GM19463 (cell line): ENCODE measurements around the gene GABBR2.

Experiments
- ATAC-seq: cut with Tn5 transposase; IDR thresholded peaks from one replicate; pipeline ENCODE4 v1.9.1; 2021; ENCODE audit warnings: mild to moderate bottlenecking, moderate library complexity; ENCODE audit not compliant: unreplicated experiment

The GABBR2 gene

GRCh38 chr9:98248737-98249474 lies 459.8 kb downstream of the GABBR2 start:
- no peak for ATAC-seq

DNA sequence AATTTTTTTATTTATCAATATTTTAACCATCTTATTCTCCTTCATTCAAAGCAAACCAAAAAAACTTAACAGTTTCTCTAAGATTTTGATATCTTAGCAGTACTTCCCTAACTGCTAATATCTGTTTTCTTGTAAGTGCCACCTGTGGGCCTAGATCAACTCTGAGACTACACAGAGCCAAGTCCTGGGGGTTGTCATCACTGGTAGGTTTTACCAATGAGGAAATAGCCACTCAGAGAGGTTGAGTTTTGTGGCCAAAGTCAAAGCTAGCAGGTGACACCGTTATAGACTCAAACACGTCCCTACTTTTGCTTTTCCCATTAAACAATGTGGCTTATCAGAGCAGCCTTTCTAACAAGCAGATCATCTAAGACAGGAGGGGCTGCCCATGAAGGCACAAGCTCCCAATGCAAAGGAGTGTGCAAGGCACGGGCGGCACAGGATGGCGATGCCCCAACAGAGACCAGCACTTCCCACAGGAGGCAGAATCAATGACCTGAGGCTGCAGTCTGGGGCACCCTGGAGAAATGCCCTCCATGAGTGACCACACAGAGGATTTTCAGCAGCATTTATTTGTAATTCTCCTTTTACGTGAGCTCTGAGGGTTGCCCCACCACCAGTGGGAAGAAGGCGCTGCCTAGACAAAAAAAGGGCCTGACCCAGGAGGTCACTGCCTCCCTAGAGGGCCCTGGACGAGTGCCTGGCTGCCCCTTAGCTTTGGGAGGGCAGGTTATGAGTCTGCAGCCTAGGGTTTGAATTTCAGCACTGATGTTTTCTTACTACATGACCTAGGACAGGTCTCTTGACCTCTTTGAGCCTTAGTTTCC lies 460.7 kb downstream of the GABBR2 start:
- ATAC-seq: no peak

- ATAC-seq: no peak
Measured at GRCh38 chr9:98242426-98242825, 466.3 kb downstream of the GABBR2 start.

DNA sequence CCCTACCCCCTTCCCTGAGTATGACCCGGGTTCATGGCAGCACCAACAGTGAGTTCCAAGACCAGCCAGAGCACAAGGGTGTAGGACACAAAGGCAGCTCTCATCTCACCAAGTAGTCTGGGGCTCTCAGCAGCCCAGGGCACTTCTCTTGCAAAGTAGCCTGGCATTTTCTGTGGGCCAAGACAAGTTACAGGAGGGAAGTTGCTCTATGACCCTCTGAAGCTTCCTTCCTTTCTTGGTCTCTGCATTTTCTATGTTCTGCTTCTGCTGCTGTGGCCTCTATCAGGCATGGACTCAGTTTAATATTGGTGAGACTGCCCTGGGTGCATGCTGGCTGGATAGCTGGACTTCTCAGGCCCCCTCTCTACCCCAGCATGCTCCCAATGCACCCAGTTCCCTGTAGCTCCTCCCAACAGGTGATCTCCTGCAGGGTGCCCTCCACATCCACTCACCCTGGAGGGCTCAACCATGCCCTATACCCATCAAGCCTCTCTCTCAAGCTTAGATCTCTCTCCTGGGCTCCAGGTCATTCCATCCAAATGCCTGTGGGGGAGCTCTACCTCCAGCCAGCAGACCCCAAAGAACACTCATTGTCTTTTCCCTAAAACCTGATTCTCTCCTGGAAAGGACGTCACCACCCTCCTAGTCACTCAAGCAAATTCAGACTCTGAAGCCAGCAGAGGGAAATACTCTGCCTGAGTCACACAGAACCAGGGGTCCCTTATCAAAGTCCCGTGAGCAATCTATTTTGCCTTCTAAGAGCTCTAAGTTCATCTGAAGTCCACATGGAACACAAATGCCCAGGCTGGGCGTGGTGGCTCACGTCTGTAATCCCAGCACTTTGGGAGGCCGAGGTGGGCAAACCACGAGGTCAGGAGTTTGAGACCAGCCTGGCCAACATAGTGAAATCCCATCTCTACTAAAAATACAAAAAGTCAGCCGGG lies 467.1 kb downstream of the GABBR2 start:
- ATAC-seq: no peak

DNA sequence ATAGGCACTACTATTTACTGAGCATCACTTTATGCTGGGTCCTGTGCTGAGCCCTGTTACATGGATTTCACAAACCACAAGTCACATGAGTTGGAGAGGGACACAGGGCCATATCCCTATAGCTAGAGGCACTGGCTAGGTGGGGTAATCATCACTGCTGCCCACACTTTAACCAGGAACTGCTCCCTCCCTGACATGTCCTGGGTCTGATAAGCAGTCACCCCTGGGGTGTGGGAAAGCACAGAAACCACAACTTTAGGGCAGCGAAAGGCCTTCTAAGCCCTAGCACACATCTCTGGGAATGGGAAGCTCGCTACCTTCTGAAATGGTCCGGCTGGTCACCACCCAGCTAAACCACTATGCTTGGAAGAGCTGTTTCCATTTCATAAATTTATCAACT lies 468.3 kb downstream of the GABBR2 start:
- no peak for ATAC-seq
